Tongue (tissue), 2 donors: ENCODE data around the gene SNX27. TPM values are rescaled to one million over a fixed set of nuclear protein-coding genes. Genes with fewer than 3 reads are reported as not detected.
A peak's percentile ranks its signal among the peaks of the same experiment; 100 is the strongest.
"Not testable (repeated sequence)": the region's sequence is repeated elsewhere in the genome, so short reads cannot be mapped to it uniquely, and the experiment has no call there.

ENCODE experiments used
- DNase-seq: peaks from one replicate; pipeline ENCODE4 v3.0.0-alpha.2; 2015
- total RNA-seq: library from RNA; depleted of rRNA; stranded (reverse); fragments of >200 nt; gene quantifications from one replicate; pipeline ENCODE4 v1.2.3, GENCODE V29; 2014

SNX27 gene
- total RNA-seq, 1 donor from 2014 or later = 44.2 TPM

DNA sequence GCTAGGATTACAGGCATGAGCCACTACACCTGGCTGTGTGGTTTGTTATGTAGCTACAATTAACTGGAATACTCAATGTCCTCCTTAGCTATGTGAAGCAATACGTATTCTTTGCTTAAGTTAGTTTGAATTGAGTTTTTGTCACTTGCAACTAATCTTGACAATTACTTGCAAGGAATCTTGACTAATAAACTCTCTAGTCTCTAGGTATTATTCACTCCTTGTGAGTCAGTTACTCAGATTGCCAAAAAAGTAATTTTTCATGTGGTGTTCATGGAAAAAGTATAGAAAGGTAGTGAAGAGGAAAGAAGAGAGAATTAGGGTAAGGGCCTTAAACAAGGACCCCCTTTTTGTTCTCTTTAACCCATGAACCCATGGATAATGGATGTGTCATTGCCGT, 7.6 kb upstream of the SNX27 start:
- DNase-seq = no peak

DNA sequence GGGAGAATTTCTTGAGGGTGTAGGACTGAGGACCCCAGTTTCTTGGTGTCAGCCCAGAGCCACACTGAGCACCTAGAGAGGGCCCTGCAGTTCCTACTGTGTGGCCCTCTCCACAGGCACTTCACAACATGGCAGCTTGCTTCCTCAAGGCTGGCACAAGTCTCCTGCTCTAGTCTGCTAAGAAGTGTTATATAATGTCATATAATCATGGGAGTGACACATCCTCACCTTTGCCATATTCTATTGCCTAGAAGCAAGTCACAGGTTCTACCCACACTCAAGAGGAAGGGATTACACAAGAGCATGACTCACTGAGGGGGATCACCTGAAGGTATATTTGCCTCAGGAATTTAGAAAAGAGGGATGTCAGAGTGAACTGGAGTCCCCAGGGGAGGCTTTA, 5.5 kb upstream of the SNX27 start:
- DNase-seq = no peak

DNA sequence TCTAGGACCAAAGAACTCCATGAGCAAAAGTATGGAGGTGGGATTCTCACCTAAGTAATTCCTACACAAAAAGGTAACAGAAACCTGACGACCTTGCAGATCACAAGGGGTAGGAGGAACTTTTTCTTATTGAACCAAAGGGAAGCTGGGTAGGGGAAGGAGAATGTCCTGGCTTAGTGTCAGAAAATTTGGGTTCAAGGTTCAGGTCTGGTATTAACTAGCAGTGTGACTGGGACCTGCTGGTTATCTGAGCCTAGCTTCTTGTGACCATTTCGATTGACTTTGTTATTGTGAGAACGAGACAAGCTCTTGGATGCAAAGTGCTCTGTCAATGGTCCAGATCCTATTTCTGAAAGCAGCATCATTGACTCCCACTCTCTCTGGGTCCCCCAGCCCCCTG, 5.0 kb upstream of the SNX27 start:
- DNase-seq = no peak

DNA sequence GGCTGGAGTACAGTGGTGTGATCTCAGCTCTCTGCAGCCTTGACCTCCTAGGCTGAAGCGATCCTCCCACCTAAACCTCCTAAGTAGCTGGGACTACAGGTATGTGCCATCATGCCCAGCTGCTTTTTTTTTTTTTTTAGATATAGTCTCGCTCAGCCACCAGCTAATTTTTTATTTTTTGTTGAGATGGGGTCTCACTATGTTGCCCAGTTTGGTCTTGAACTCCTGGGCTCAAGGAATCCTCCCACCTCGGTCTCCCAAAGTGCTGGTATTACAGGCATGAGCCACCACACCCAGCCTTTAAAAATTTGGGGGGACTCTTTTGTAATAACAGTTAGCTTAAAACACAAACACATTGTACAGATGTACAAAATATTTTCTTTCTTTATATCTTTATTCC, 1.7 kb upstream of the SNX27 start:
- no peak for DNase-seq

DNA sequence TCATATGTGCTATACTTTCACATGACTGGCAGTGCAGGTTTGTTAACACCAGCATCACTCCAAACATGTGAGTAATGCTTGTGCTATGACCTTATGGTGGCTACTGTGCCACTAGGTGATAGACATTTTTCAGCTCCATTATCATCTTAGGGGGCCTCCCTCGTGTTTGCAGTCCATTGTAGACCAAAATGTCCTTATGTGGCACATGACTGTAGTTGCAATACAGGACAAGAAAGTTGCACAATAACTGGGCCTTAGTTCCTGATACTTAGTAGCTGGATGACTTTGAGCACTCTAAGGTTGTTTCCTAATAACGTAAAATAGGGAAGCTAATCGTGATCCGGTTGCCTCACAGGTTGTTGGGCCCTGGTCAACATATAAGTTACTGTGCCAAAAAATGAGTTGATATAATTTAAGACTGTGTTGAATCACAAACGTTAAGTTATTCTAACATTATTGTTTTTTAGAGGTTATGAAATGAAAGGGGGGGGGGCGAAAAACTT, 511 bp upstream of the SNX27 start:
- DNase-seq = peak; percentile 29

DNA sequence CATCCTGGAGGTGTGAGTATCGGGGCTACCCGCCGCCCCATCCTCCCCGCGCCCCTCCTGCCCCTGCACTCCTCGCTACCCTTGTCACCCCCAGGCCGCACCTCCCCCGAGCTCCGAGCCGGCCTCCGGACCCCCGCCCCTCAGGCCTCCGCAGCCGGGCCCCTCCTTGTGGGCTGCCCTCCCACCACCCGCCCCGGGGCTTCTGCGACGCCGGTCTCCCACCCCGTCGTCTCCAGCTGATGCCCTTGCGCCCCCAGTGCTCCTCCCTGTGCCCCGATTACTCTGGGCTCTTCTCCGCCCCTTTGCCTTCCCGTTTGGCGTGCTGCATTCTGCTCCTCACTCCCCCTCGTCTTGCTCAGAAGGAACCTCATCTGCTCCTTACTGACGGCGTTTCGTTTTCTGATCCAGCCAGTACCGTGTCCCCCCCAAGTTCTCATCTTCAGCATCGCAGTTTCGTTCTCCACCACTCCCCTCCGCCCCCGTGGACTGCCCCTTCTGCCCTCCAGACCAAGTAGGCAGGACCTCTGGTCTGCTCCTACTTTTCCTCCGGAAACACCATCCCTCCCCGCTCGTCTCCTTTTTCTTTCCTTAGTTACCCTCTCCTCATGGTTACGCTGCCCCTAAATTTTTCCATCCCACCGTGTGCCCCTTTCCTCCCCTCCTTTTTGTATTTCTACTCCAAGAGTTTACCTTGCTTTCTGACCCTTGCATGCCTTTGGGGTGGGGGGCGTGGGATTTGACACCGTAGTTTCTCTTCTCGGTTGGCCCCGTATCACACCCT, 841 bp downstream of the SNX27 start:
- peak; percentile 54 for DNase-seq

DNA sequence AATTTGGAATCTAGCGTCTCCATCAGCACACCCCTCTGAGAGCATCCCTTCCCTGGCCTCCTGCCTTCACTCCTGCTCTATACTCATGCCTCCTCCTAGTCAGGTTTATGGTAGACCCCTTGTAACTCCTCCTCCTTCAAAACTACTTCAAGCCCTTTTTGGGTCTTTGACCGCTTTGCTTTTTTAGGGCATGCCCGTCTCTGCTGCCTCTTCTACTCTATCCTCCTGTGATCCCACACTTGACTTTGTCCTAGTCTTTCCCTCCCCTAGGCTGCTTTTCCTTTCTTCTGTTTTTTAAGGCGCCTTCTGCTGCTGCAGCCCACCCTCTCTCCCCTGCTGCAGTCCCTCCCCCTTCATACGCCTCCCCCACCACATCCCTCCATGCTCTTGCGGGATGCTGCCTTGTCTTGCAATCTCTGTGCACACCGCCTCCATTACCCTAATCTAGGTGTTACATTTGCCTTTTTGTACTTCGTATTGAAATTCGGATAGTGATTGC, 1.5 kb downstream of the SNX27 start:
- DNase-seq = peak; percentile 35

DNA sequence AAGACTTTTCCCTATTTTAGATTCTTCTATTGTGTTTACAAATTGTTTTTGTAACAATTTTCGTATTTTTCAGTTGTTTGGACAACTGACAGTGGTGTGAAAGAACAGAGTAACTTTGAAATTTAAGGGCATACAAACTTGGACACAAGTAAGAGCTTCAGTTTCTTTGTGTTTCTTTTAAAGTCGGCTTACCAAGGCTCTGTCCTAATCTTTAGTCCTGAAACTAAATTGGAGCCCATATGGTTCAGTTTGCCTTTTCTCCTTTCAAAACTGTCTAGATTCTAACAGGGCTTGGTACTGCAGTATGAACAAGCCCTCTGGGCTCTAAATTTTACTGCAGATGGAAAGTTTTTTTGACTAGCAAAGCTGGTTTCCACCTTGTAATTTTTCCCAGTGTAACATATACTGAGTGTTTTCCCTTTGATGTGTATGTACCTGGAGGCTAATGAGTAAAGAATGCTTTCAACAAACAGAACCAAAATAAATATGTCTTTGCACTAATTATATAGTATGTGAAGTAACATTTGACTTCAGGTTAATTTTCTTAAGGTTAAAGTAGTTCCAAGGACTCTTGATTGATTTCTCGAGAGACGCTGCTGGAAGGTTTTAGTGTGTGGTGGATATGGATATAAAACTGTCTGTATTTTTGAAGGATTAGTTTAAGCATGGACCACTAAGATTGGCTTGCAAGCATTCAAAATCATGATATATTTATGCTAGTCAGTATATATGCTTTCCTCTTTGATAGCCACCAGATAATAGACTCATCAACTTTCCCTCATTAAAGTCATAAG, 4.1 kb downstream of the SNX27 start:
- no peak for DNase-seq

DNA sequence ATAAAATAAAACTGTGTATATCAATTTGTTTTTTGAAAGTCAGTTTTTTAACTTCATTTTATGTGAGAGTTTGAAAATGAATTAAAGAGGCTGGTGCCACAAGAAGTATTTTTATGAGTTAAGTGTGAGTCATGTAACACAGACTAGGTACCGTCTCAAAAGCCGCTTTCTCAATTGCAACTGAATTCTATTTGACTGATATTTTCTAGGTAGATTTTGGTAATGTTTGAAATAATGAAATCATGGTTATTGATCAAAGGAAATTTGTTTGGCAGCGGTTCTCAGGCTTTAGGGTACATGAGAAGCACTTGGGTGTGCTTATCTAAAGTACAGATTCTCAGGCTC, 4.6 kb downstream of the SNX27 start:
- no peak for DNase-seq

DNA sequence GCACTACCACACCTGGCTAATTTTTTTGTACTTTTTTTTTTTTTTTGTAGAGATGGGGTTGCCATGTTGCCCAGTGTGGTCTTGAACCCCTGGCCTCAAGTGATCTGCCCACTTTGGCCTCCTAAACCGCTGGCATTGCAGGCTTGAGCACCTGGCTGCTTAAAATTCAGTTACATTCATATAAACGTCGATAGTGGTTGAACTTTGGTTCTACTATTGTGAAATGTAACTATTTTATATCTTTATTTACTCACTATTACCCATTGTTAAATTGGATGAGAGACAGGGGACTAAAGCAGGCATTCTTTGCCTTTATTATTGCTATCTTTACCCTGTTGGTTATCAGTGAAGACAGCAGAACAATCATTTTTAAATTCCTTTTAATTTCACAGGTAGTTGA, 6.2 kb downstream of the SNX27 start:
- no peak for DNase-seq

DNA sequence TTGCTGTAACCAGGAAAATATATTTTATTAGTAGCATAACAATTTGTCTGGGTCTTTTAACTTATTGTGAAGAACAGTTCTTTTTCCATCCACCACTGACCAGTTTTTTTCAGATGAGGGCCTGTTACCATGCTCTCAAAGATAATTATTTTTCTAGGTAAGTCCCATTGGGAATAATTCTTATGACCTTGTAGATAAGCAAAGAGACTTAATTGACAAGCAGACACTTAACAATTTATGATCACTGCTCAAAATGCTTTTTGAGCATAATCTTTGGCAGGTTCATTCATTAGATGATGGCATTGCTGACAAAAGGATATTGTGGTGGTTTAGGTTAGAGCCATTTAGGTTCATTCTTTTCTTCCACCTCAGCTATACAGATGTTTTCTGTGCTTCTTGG, 6.6 kb downstream of the SNX27 start:
- DNase-seq = no peak

DNA sequence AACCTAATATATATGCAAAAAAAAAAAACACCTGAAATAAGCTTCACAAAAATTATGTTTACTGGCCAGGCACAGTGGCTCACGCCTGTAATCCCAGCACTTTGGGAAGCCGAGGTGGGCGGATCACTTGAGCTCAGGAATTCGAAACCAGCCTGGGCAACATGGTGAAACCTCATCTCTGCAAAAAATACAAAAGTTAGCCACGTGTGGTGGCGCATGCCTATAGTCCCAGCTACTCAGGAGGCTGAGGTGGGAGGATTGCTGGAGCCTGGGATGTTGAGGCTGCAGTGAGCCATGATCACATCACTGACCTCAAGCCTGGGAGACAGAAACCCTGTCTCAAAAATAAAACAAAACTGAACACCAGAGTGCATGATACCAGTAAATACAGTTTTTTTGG, 7.1 kb downstream of the SNX27 start:
- not testable (repeated sequence) for DNase-seq

DNA sequence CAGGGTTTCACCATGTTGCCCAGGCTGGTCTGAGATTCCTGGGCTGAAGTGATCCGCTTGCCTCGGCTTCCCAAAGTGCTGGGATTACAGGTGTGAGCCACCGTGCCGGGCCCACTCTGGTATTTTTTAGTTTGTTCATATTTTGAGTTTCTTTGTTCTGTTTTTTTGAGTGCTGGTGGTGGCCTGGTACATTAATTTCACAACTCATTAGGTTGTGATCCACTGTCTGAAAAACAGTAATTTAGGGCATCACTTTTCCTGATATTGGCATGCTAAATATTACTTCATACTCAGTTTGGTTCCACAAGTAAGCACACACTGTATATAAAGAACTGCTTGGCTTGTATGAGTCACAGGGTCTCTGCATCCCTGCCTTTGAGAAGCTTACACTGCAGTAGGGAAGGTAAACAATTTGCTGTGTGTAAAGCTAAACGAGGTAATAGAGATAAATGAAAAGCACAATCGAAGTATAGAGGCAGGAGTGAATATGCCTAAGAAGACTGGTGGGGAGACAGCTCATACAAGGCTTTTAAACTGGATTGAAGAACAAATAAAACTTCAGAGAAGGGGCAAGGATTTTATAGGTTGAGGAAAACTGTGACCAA, 7.7 kb downstream of the SNX27 start:
- DNase-seq = peak; percentile 18

DNA sequence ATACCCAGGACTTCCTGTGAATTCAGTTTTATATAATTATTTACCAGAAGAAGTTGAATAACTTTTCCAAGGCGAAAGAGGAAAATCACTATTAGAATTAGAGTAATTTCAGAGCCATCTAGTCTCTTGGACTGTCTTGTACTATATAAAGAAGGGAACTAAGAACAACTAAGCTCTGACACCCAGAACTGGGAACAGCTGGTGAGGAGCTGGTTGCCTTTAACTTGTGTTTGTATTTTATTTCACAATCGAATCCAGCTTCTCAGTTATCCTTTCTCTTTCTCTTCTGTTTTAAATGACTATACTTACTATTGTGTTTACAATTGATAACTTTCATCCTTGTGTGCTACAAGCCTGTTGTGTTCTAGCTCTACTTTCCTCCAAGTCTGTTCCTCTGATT, 8.4 kb downstream of the SNX27 start:
- peak; percentile 51 for DNase-seq

DNA sequence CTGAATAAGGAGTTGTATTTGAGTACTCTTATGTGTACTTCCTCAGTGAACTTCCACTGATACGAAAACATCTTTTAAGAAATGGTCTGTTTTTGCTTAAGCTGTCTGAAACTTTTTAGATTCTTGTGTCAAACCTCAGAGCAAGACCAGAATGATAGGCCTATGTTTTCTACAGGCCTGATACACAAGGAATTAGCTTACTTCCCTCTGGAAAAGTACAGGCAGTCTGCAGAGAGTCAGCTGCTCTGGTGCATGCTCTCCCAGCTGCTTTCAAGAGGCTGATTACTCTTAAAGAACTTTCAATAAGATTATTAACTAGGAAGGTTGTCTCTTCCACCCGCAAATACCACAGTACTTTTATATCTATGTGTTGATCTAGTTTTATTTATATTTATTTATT, 9.5 kb downstream of the SNX27 start:
- DNase-seq = peak; percentile 58

DNA sequence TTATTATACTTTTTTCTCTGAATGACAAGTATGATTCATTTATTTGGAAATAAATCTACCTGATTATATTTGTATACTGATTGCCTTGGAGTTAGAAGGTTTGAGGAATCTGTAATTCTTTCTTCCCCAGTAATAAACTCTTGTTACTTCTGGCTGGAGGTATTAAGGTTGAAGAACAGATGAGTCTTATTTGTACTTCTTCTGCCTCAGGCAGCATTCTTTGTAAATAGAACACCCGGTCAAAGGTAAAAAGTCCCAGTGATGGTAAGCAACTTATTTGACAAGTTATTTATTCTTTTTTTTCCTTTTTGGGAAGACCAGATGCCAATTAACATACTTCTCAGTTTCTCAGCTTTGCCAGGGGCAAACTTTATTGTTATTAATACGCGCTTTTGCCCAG, 12.9 kb downstream of the SNX27 start:
- DNase-seq = no peak

DNA sequence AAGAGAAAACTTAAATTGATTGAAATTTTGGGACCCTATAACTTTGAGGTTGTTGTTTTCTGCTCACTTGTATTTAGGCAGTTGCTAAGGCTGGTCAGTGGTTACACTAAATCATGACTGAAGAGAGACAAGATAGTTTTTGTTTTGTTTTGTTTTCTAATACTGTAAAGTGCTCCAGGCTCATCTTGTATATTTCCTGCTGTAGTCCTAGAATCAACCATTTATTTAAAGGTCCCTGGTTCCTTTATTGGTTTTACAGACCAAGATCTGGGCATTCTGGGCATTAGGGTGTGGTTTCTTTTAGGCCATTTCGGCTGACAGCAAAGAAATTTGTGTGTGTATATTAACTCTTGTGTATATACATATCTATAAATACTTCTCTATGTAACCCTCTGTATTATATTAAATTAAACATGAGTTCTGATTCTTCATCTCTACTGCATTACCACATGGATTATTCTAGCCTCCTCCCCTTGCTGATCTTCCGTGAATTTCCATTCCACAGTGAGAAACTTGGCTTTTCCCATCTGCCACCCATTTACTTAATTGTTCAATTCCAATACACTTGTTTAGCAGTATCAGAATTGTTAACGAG, 15.0 kb downstream of the SNX27 start:
- no peak for DNase-seq

DNA sequence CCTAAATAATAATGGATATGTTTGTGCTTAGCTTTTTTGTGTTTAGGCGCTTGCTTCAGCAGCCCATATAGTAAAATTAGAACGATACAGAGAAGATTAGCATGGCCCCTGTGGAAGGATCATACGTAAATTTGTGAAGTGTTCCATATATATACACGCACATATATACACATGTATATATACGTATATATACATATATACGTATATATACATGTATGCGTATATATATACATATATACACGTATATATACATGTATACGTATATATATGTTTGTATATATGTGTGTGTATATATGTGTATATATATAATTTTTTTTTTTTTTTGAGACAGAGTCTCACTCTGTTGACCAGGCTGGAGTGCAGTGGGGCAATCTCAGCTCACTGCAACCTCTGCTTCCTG, 17.4 kb downstream of the SNX27 start:
- DNase-seq = no peak

DNA sequence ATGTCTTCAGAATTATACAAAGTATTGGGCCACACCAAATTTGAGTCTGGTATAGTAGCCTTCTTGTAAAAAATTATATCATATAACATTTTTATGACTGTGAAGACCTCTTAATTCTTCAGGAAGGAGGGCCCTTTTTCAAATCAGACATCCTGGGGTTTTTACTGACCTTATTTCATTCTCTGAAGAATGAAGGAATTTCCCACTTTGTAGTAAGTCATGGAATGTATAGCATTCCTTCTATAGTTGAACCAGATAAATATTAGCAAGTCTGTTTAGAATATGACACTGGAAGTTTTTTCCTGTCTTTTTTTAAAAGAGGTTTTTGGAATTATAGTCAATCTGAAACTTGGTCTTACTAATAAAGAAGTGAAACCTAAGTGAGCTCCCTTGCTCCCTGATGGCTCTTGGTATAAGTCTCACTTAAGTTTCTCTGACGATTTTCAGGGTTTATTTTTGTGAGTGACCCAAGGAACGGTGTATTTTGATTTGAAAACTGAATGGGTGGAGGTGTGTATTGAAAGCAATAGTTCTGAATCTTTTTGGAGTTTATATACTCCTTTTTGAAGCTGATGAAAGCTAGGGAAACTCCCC, 23.7 kb downstream of the SNX27 start:
- DNase-seq = no peak

DNA sequence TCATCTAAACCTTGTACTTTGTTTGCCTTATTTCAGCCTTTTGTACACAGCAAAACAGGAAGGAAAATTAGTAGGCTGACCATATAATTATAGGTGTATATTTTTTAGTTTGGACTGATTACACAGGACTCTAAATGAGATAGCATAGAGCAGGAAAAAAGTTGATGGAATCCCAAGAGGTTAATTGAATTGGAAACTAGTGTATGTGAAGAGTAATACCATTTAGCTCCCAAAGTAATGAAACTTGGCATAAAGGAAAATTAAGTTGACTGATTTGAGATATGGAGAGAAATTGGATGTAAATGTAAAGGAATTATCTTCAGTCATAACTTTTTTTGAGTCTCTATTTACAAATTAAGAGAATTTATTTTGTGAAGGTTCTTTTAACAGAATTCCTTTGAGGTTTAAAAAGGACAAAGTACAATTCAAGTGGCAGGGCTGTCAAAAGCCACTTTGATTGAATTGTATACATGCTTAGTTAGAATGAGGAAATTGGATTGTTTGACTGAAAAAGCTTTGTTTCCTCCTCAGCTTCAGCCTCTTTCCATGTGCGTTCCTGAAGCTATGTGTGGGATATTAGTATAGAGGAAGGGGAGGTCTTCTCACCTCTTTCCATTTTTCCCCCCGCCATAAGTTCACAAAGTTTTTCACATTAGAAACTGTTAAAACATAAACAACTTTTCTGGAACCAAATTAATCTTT, 26.4 kb downstream of the SNX27 start:
- DNase-seq = no peak

DNA sequence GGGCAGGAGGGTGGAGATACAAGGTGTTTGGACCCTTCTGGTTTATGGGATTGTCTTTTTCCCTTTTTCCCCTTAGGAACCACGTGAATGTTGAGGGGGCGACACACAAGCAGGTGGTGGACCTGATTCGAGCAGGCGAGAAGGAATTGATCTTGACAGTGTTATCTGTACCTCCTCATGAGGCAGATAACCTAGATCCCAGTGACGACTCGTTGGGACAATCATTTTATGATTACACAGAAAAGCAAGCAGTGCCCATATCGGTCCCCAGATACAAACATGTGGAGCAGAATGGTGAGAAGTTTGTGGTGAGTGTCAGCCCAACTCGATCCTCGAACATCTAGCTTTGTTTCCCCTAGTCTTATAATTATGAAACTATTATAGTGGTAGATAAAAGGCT, 27.0 kb downstream of the SNX27 start:
- no peak for DNase-seq

DNA sequence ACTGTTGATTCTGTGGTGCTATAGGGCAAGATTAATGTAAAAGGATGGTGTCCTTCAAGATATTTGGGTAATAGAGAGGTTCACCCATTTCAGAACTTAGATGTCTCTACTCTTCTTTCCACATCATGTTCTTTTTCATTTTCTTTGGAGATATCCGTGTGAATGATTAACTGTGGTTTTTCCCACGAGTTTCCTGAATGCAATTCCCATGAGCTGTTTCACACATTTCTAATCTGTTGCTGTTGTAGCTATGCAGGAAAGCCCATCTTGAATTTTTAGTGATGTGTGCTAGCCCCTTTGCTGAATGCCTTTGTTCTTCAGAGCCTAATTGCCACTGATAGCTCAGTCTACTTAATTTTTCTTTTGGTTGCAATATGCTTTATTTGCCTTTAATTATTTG, 27.6 kb downstream of the SNX27 start:
- DNase-seq = no peak
